Keratinocyte (primary cell): Measurements from ENCODE around the gene CATSPER4. TPM values are rescaled to one million over a fixed set of nuclear protein-coding genes. Genes with fewer than 3 reads are reported as not detected.

Source experiments
- DNase-seq: peaks from one replicate; pipeline ENCODE4 v3.0.0-alpha.2; 2011; ENCODE audit warnings: low read depth, missing footprints, low spot score
- FAIRE-seq: peaks from 2 replicates; lab custom pipeline; 2011; peaks lifted over from hg19 to GRCh38; lab: Jason Lieb, UNC
- H2AFZ ChIP-seq: 2 replicates; pipeline ENCODE4 v1.6.0; 2012; ENCODE audit warnings: low read length, control low read depth, inconsistent platforms; ENCODE audit not compliant: control insufficient read depth
- H3K27ac ChIP-seq: 2 replicates; pipeline ENCODE4 v1.5.1; 2011; ENCODE audit warnings: low read length; ENCODE audit not compliant: control insufficient read depth, insufficient read depth
- H3K27me3 ChIP-seq: 3 replicates; pipeline ENCODE4 v1.6.0; 2011; ENCODE audit warnings: low read length; ENCODE audit not compliant: control insufficient read depth, insufficient read depth; ENCODE audit errors: extremely low read depth
- H3K36me3 ChIP-seq, 2 experiments: 2 replicates in 1 of 2; 3 replicates in 1 of 2; pipeline ENCODE4 v1.5.1; 2011; ENCODE audit warnings: low read length in 2 of 2, mild to moderate bottlenecking in 1 of 2; ENCODE audit not compliant: control insufficient read depth in 2 of 2, insufficient read depth in 2 of 2; ENCODE audit errors: extremely low read depth in 1 of 2
- H3K4me1 ChIP-seq: 3 replicates; pipeline ENCODE4 v1.5.1; 2011; ENCODE audit warnings: low read length; ENCODE audit not compliant: control insufficient read depth, insufficient read depth; ENCODE audit errors: extremely low read depth
- H3K4me2 ChIP-seq: 3 replicates; pipeline ENCODE4 v1.6.0; 2011; ENCODE audit warnings: low read depth, low read length; ENCODE audit not compliant: control insufficient read depth, insufficient read depth; ENCODE audit errors: extremely low read depth
- H3K4me3 ChIP-seq, 3 experiments: fragments of 200-600 bp in 1 of 3; sonication (generic) in 1 of 3; 2 replicates in 2 of 3; 3 replicates in 1 of 3; pipeline ENCODE4 v1.5.1; 2011 to 2016; ENCODE audit warnings: low read length in 3 of 3, mild to moderate bottlenecking in 3 of 3, control low read depth in 2 of 3, inconsistent platforms in 1 of 3, low read depth in 1 of 3, mixed read lengths in 1 of 3, mixed run types in 1 of 3, moderate library complexity in 1 of 3; ENCODE audit not compliant: control insufficient read depth in 2 of 3, insufficient read depth in 2 of 3; ENCODE audit errors: extremely low read depth in 1 of 3
- H3K79me2 ChIP-seq: 2 replicates; pipeline ENCODE4 v1.6.0; 2012; ENCODE audit warnings: low read length; ENCODE audit not compliant: control insufficient read depth, insufficient read depth
- H3K9ac ChIP-seq: 3 replicates; pipeline ENCODE4 v1.6.0; 2011; ENCODE audit warnings: low read length; ENCODE audit not compliant: control insufficient read depth, insufficient read depth; ENCODE audit errors: extremely low read depth
- H3K9me1 ChIP-seq: 3 replicates; pipeline ENCODE4 v1.6.0; 2011; ENCODE audit warnings: low read length; ENCODE audit not compliant: control insufficient read depth, insufficient read depth; ENCODE audit errors: extremely low read depth
- H3K9me3 ChIP-seq: 2 replicates; pipeline ENCODE4 v1.5.1; 2012; ENCODE audit warnings: low read depth, low read length; ENCODE audit not compliant: control insufficient read depth
- H4K20me1 ChIP-seq: 3 replicates; pipeline ENCODE4 v1.6.0; 2011; ENCODE audit warnings: low read length; ENCODE audit not compliant: control insufficient read depth, insufficient read depth; ENCODE audit errors: extremely low read depth
- CTCF ChIP-seq, 3 experiments: IDR thresholded peaks in 1 of 3; conservative IDR thresholded peaks in 1 of 3; optimal IDR thresholded peaks in 1 of 3; 2 replicates in 2 of 3; 3 replicates in 1 of 3; pipeline versions ENCODE3 to v1.5.1; 2011; ENCODE audit warnings: low read length in 3 of 3, mild to moderate bottlenecking in 3 of 3, moderate library complexity in 2 of 3, control low read depth in 1 of 3, inconsistent platforms in 1 of 3; ENCODE audit not compliant: insufficient read depth in 2 of 3; ENCODE audit errors: extremely low read depth in 1 of 3
- EZH2 ChIP-seq: IDR thresholded peaks from one replicate; pipeline ENCODE4 v1.6.1; 2012; ENCODE audit warnings: inconsistent platforms, mild to moderate bottlenecking, low read length, moderate library complexity
- dilution Hi-C: fragments of 300-500 bp; cut with MboI; formaldehyde crosslinking; loops from one replicate; pipeline ENCODE4 v1.7.0; 2020; ENCODE audit warnings: low sequenced_read_pairs; ENCODE audit not compliant: extremely low pct_ligation_motif_present
- polyA plus RNA-seq, 5 experiments: library from polyadenylated mRNA; depleted of rRNA in 3 of 5; stranded (reverse) in 3 of 5; stranded (forward) in 1 of 5; unstranded in 1 of 5; fragments of >200 nt; gene quantifications; 1 replicate in 1 of 5; 2 replicates in 3 of 5; 3 replicates in 1 of 5; pipeline versions ENCODE4 v1.2.1 to v1.2.3, GENCODE V29; 2011 to 2012; ENCODE audit warnings: missing spikeins in 2 of 5, low read depth in 1 of 5, low replicate concordance in 1 of 5

CATSPER4 gene
- polyA plus RNA-seq, 1 donor (not counting 4 experiments of a cell fraction or from before 2014, with no cell fraction given), result 0.04 TPM

DNA sequence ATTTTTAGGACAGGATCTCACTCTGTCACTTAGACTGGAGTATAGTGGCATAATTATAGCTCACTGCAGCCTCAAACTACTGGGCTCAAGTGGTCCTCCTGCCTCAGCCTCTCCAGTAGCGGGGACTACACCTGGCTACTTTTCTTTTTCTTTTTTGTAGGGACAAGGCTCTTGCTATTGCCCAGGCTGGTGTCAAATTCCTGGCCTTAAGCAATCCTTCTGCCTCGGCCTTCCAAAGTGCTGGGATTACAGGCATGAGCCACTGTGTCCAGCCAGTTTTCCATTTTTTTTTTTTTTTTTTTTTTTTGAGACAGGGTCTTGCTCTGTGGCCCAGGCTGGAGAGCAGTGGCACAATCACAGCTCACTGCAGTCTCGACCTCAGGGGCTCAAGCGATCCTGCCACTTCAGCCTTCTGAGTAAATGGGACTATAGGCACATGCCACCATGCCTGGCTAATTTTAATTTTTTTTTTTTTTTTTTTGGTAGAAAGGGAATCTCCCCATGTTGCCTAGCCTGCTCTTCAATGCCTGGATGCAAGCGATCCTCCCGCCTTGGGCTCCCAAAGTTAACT, 23.0 kb downstream of the CATSPER4 start:
- DNase-seq, result no peak
- Histone ChIP-seq H3K36me3 (no peaks in the 10 kb centered on the region), H3K4me2 (no peak overlapping the region), H3K27me3 (no peaks in the 10 kb centered on the region), H3K4me3 (no peak overlapping the region), H4K20me1 (no peaks in the 10 kb centered on the region), H3K9ac (no peak overlapping the region), H3K9me1 (no peaks in the 10 kb centered on the region), H3K9me3 (no peaks in the 10 kb centered on the region), H2AFZ (no peak overlapping the region), H3K79me2 (no peaks in the 10 kb centered on the region), H3K4me1 (no peaks in the 10 kb centered on the region), H3K27ac (no peak overlapping the region)
- dilution Hi-C loops, result no loop called here
- no peak for FAIRE-seq
- TF ChIP-seq EZH2 (no peak), CTCF (optimal IDR thresholded peaks at IDR 0.05 in 1 of 3, IDR thresholded peaks at IDR 0.05 in 1 of 3, conservative IDR thresholded peaks at IDR 0.05 in 1 of 3; ENCODE audit: extremely low read depth in 1 of 3, insufficient read depth in 2 of 3, low read length in 3 of 3) (no peak)

GRCh38 chr1:26215246-26215645, 24.8 kb downstream of the CATSPER4 start:
- no peak for DNase-seq
- no peak overlapping the region for H3K4me3 ChIP-seq
- H3K27ac ChIP-seq, result no peak overlapping the region
- no peaks in the 10 kb centered on the region for H4K20me1 ChIP-seq
- no peaks in the 10 kb centered on the region for H3K9me1 ChIP-seq
- no peak overlapping the region for H3K4me2 ChIP-seq
- no peaks in the 10 kb centered on the region for H3K79me2 ChIP-seq
- H3K4me1 ChIP-seq, result no peaks in the 10 kb centered on the region
- no peaks in the 10 kb centered on the region for H3K36me3 ChIP-seq
- TF ChIP-seq CTCF (optimal IDR thresholded peaks at IDR 0.05 in 1 of 3, IDR thresholded peaks at IDR 0.05 in 1 of 3, conservative IDR thresholded peaks at IDR 0.05 in 1 of 3; ENCODE audit: extremely low read depth in 1 of 3, insufficient read depth in 2 of 3, low read length in 3 of 3) (no peak), EZH2 (no peak)
- no peak for FAIRE-seq
- no peaks in the 10 kb centered on the region for H3K9me3 ChIP-seq
- no peak overlapping the region for H2AFZ ChIP-seq
- dilution Hi-C loops, result no loop called here
- peaks cover 9% of the 10 kb centered on the region for H3K27me3 ChIP-seq
- no peak overlapping the region for H3K9ac ChIP-seq
